Activated CD4-positive, alpha-beta T cell treated with anti-CD3 and anti-CD28 coated beads for 36 hours (primary cell): ENCODE data around the gene KIFC1. TPM values are rescaled to one million over a fixed set of nuclear protein-coding genes. Genes with fewer than 3 reads are reported as not detected.
"Not testable (repeated sequence)": the region's sequence is repeated elsewhere in the genome, so short reads cannot be mapped to it uniquely, and the experiment has no call there.

Source experiments
- ATAC-seq: fragments of 200-7000 bp; cut with Tn5 transposase; one replicate; pipeline ENCODE4 v1.10.0; 2021; ENCODE audit warnings: mild to moderate bottlenecking, moderate library complexity
- CTCF ChIA-PET: fragments of 350-600 bp; sonication (Branson Sonifier 250); formaldehyde crosslinking; loops from one replicate; lab custom pipeline; 2021; ENCODE audit warnings: antibody characterized with exemption; lab: Charles Lee
- POLR2A ChIA-PET: fragments of 350-600 bp; sonication (Branson Sonifier 250); formaldehyde crosslinking; loops from one replicate; lab custom pipeline; 2021; ENCODE audit warnings: antibody characterized with exemption, inconsistent platforms; lab: Charles Lee
- DNase-seq: peaks from one replicate; pipeline ENCODE4 v3.0.0-alpha.2; 2020
- H3K27ac Mint-ChIP-seq: one replicate; pipeline ENCODE4 v1.8.0; 2021; ENCODE audit warnings: mixed read lengths
- H3K27me3 Mint-ChIP-seq: one replicate; pipeline ENCODE4 v1.8.0; 2021; ENCODE audit warnings: mixed read lengths
- H3K36me3 Mint-ChIP-seq: one replicate; pipeline ENCODE4 v1.8.0; 2021; ENCODE audit warnings: low read depth, mixed read lengths
- H3K4me1 Mint-ChIP-seq: one replicate; pipeline ENCODE4 v1.8.0; 2021; ENCODE audit warnings: mixed read lengths
- H3K4me3 Mint-ChIP-seq: one replicate; pipeline ENCODE4 v1.8.0; 2021; ENCODE audit warnings: mild to moderate bottlenecking, moderate library complexity, mixed read lengths
- H3K9me3 Mint-ChIP-seq: one replicate; pipeline ENCODE4 v1.8.0; 2021; ENCODE audit warnings: low read depth, mixed read lengths
- intact Hi-C, 2 experiments: fragments of 100-400 bp; cut with DNase I in 1 of 2; cut with micrococcal nuclease in 1 of 2; formaldehyde crosslinking; loops; one replicate each; pipeline versions ENCODE4 v1.14.2 to v1.15.1; 2022 to 2024; cut with DNase I, micrococcal nuclease
- total RNA-seq, 2 experiments: library from RNA; stranded (reverse); gene quantifications; one replicate each; pipeline ENCODE4 v1.2.3, GENCODE V29; 2021

Gene KIFC1, protein sequence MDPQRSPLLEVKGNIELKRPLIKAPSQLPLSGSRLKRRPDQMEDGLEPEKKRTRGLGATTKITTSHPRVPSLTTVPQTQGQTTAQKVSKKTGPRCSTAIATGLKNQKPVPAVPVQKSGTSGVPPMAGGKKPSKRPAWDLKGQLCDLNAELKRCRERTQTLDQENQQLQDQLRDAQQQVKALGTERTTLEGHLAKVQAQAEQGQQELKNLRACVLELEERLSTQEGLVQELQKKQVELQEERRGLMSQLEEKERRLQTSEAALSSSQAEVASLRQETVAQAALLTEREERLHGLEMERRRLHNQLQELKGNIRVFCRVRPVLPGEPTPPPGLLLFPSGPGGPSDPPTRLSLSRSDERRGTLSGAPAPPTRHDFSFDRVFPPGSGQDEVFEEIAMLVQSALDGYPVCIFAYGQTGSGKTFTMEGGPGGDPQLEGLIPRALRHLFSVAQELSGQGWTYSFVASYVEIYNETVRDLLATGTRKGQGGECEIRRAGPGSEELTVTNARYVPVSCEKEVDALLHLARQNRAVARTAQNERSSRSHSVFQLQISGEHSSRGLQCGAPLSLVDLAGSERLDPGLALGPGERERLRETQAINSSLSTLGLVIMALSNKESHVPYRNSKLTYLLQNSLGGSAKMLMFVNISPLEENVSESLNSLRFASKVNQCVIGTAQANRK
- 10 to 100 TPM; 86.0 to 89.3 TPM for total RNA-seq

DNA sequence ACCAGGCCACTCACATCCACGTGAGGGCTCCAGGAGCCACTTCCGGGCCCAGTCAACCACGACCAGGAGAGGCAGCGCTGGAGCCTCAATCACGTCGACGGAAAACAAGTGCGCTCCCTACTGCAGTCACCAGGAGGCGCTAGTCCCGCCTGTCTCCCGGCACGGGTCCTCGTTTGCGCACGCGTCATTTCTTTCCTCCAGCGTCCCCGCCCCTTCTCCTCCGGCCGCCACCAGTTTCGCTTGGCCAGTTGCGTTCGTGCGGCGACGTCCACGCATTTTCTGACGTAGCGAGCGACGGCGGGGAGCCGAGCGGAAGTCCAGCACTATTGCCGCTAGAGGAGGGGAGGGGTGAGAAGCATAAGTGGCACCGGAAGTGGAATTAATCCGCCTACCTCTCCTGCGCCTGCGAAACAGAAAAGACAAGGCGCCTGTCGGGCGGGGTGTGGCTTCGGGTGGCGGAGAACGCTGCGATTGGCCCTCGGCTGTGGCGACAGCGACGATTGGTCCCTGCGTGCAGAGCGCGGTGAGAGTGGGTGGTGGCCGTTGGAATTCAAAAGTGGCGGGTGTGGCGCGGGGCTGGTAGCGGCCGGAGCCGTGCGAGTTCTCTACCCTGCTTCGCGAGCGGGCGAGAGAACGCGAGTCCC is at the start of gene KIFC1:
TSS of gene KIFC1 (plus strand) at position 546 of the 644 bp plus-strand sequence. CDS start 163 bp downstream, outside the sequence.
- ChIA-PET CTCF (interaction anchor here (0.7 to 2.0 kb wide), 13 partner anchors 9 to 408 kb away, joined by 3 to 11 read pairs (median 3); partner anchors contain the start of genes CUTA, RPS18 and VPS52), POLR2A (interaction anchor here (0.6 to 1.4 kb wide), 12 partner anchors 14 to 1280 kb away, joined by 3 to 7 read pairs (median 4); partner anchors contain the start of genes B3GALT4 and PHF1)
- Mint-ChIP-seq H3K27ac (peak within 1 kb of the TSS; percentile 96), H3K4me3 (peak within 1 kb of the TSS; percentile 88), H3K36me3 (peaks cover 31% of the 10 kb centered on the region), H3K9me3 (no peaks in the 10 kb centered on the region), H3K27me3 (no peaks in the 10 kb centered on the region), H3K4me1 (peaks cover 37% of the 10 kb centered on the region)
- DNase-seq (peak; percentile 100), ATAC-seq (peak; percentile 90)
- intact Hi-C loops: loop anchor here (1.0 to 5.0 kb wide), 21 partner anchors 19 to 846 kb away; partner anchors contain the start of genes CUTA (in 2 of the 2), PFDN6 (in 2 of the 2), TAPBP (in 2 of the 2) and WDR46 (in 2 of the 2)

DNA sequence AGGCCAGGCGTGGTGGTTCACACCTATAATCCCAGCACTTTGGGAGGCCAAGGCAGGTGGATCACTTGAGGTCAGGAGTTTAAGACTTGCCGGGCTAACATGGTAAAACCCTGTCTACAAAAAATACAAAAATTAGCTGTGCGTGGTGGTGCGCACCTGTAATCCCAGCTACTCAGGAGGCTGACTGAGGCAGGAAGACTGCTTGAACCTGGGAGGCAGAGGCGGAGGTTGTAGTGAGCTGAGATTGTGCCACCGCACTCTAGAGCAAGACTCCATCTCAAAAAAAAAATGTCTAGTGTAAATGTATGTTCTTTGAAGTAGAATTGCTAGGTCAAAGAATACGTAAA is 48.0 kb upstream of the KIFC1 start:
- POLR2A ChIA-PET: interaction anchor here (0.6 to 0.8 kb wide), 3 partner anchors 8 to 205 kb away, joined by 3 to 5 read pairs (median 3); no protein-coding TSS in a partner anchor
- Mint-ChIP-seq H3K4me1 (peaks cover 21% of the 10 kb centered on the region), H3K4me3 (peak overlapping the region; percentile 27), H3K27ac (peak overlapping the region; percentile 78)
- CTCF ChIA-PET: interaction anchor here (0.6 to 2.4 kb wide), 8 partner anchors 9 to 1078 kb away, joined by 3 to 8 read pairs (median 4); partner anchors contain the start of gene ZBTB22
- H3K36me3 Mint-ChIP-seq, H3K27me3 Mint-ChIP-seq, intact Hi-C loops, H3K9me3 Mint-ChIP-seq, DNase-seq: not testable (repeated sequence)
- ATAC-seq: peak; percentile 14

DNA sequence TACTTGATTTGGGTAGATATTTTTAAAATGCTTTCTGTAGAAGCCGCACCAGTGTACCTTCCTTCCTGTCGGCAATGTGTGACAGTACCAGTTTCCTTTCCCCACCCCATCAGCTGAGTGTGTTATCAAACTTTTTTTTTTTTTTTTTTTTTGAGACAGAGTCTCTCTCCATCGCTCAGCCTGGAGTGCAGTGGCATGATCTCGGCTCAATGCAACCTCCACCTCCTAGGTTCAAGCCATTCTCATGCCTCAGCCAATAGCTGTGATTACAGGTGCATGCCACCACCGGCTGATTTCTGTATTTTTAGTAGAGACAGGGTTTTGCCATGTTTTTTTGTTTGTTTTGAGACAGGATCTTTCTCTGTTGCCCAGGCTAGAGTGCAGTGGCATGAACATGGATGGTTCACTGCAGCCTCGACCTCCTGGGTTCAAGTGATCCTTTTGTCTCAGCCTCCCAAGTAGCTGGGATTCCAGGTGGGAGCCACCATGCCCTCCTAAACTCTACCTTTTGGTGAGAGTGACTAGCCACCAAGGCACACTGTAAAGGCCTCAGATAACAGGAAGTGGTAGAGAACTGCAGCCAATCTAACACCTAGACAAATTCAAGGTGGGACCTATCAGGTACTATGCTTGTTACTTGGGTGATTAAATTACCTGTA is 47.5 kb upstream of the KIFC1 start:
- Mint-ChIP-seq H3K27ac (peak overlapping the region; percentile 78), H3K9me3 (no peaks in the 10 kb centered on the region), H3K4me1 (peaks cover 21% of the 10 kb centered on the region), H3K4me3 (peak overlapping the region; percentile 27), H3K27me3 (no peaks in the 10 kb centered on the region), H3K36me3 (no peaks in the 10 kb centered on the region)
- ChIA-PET CTCF (interaction anchor here (0.6 to 2.5 kb wide), 16 partner anchors 9 to 1719 kb away, joined by 3 to 13 read pairs (median 4); partner anchors contain the start of gene ZBTB22), POLR2A (interaction anchor here (0.7 to 0.8 kb wide), 3 partner anchors 8 to 29 kb away, joined by 3 to 6 read pairs (median 5); no protein-coding TSS in a partner anchor)
- intact Hi-C loops: loop anchor here (2.0 kb wide), 2 partner anchors 67 to 71 kb away; partner anchors contain the start of genes B3GALT4 (in 1 of the 2) and RPS18 (in 1 of the 2)
- DNase-seq (peak; percentile 57), ATAC-seq (peak; percentile 78)

DNA sequence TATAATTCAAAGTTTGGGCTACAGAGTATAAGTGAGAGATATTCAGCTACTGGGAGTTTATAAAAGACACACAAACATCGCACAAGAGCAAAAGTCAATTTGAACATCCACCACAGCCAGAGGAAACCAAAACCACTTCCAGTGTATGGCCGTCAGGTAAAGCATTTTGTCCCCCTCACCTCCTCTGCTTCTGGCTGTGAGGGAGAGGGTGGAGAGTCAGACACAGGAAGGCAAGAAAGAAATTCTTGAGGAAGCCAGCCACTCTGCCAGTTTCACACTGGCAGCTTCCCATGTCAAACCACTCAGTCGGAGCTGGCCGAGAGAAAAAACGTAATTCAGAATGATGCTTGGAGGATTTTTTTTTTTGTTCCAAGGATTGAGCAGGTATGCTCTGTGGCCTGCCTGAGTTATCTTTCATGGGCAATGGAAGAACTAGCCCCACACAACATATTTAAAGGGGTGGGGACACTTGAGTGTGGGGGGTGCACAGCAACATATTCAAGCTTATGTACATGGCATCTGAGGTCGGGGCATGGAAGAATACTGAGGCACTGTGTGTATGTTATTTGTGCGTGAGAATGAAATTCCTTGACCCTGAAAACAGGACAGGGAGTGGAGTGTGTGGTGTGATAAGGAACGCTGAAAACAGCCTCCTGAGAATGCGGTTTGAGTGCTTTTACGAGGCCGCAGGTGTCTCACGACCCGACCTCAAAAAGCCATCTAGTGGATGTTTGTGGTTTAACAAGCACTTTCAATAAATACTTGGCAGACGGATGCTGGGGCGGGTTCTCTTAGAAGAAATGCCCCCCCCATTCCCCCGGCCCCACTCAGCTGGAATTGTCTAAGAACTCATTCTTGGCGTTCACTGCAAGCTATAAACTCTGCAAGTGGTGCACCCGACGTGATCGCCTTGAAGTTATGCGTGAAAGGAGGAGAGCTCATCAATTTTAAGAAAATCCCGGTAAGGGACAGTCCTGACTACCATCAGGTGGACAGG is 46.6 kb upstream of the KIFC1 start:
- no peaks in the 10 kb centered on the region for H3K36me3 Mint-ChIP-seq
- peak overlapping the region; percentile 78 for H3K27ac Mint-ChIP-seq
- peaks cover 21% of the 10 kb centered on the region for H3K4me1 Mint-ChIP-seq
- ChIA-PET CTCF (interaction anchor here (0.6 to 2.5 kb wide), 16 partner anchors 11 to 203 kb away, joined by 3 to 13 read pairs (median 4); partner anchors contain the start of gene ZBTB22), POLR2A (interaction anchor here (0.7 to 0.8 kb wide), 2 partner anchors 20 to 33 kb away, joined by 6 to 9 read pairs; no protein-coding TSS in a partner anchor)
- H3K4me3 Mint-ChIP-seq: peak overlapping the region; percentile 56
- DNase-seq (peak; percentile 79), ATAC-seq (peak; percentile 54)
- H3K27me3 Mint-ChIP-seq: no peaks in the 10 kb centered on the region
- H3K9me3 Mint-ChIP-seq: no peaks in the 10 kb centered on the region
- intact Hi-C loops: loop anchor here (1.0 to 2.0 kb wide), 5 partner anchors 22 to 110 kb away; partner anchors contain the start of genes B3GALT4 (in 1 of the 2), KIFC1 (in 1 of the 2) and RPS18 (in 1 of the 2)

DNA sequence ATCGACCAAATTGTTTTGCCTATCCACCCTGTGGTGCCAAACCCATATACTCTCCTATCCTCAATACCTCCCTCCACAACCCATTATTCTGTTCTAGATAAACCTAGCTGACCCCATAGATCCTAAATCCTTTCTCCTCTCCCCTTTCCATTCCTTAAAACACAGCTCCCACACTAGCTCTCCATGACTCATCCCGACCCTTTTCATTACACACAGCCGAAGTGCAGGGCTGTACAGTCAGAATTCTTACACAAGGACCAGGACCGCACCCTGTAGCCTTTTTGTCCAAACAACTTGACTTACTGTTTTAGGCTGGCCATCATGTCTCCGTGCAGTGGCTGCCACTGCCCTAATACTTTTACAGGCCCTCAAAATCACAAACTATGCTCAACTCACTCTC is 44.7 kb upstream of the KIFC1 start:
- DNase-seq, H3K9me3 Mint-ChIP-seq, ATAC-seq, intact Hi-C loops, H3K36me3 Mint-ChIP-seq, H3K27ac Mint-ChIP-seq, H3K27me3 Mint-ChIP-seq, POLR2A ChIA-PET, H3K4me3 Mint-ChIP-seq, CTCF ChIA-PET: not testable (repeated sequence)
- peaks cover 21% of the 10 kb centered on the region for H3K4me1 Mint-ChIP-seq

DNA sequence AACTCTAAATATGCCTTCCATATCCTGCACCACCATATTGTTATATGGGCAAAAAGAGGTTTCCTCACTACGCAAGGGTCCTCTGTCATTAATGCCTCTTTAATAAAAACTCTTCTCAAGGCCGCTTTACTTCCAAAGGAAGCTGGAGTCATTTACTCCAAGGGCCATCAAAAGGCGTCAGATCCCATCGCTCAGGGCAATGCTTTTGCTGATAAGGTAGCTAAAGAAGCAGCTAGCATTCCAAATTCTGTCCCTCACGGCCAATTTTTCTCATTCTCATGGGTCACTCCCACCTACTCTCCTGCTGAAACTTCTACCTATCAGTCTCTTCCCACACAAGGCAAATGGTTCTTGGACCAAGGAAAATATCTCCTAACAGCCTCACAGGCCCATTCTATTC is 43.8 kb upstream of the KIFC1 start:
- Mint-ChIP-seq H3K4me1 (peaks cover 21% of the 10 kb centered on the region), H3K27me3 (no peaks in the 10 kb centered on the region), H3K27ac (no peak overlapping the region), H3K4me3 (no peak overlapping the region), H3K9me3 (no peaks in the 10 kb centered on the region), H3K36me3 (no peaks in the 10 kb centered on the region)
- ChIA-PET CTCF (no interaction called here), POLR2A (no interaction called here)
- intact Hi-C loops: no loop called here
- DNase-seq (no peak), ATAC-seq (no peak)

DNA sequence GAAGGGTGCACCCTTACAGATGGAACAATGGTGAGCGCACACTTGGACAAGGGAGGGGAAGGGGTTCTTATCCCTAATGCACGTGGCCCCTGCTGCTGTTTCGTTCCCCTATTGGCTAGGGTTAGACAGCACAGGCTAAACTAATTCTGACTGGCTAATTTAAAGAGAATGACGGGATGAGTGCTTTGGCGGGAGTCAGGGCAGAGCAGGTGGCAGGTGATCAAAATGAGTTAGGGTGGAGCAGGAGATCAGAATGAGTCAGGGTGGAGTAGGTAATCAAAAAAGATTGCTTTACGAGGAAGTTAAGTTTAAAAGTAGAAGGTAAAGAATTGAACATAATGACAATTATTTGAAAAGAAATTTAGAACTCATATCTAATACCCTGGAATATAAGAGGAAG is 35.8 kb upstream of the KIFC1 start:
- CTCF ChIA-PET, ATAC-seq, H3K4me1 Mint-ChIP-seq, H3K4me3 Mint-ChIP-seq, POLR2A ChIA-PET, H3K27me3 Mint-ChIP-seq, DNase-seq, H3K27ac Mint-ChIP-seq, intact Hi-C loops, H3K9me3 Mint-ChIP-seq, H3K36me3 Mint-ChIP-seq: not testable (repeated sequence)

DNA sequence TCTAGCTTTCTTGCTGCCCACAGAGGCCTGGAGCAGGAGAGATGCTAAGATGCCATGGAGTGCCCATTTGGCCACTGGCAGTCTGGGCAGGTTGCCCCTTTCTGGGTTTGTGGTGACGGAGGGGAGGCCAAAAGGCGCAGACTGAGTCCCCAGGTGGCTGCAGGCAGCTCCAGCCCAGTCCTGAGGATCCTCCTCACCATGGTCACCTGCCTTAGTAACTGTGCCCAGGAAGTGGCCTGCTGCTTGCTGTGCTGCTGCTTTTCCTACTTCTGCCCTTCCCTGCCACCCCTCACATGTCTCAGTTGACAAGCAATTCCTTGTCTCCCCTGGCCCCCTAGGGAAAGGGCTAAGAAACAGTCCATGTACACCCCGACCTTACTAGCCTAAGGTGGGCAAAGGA is 35.3 kb upstream of the KIFC1 start:
- POLR2A ChIA-PET: no interaction called here
- ATAC-seq: no peak
- no peak overlapping the region for H3K4me3 Mint-ChIP-seq

DNA sequence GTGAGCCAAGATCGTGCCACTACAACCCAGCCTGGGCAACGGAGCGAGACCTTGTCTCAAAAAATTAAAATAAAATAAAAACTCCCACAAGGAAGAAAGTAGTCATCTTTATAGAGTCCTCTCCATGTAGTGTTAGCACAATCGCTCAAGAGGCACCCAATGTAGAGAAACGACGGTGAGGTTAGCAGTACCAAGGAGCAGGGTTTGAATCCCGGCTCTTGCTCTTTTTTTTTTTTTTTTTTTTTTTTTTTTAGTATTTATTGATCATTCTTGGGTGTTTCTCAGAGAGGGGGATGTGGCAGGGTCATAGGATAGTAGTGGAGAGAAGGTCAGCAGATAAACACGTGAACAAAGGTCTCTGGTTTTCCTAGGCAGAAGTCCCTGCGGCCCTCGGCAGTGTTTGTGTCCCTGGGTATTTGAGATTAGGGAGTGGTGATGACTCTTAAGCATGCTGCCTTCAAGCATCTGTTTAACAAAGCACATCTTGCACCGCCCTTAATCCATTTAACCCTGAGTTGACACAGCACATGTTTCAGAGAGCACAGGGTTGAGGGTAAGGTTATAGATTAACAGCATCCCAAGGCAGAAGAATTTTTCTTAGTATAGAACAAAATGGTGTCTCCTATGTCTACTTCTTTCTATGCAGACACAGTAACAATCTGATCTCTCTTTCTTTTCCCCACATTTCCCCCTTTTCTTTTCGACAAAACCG is 34.3 kb upstream of the KIFC1 start:
- ATAC-seq, H3K4me1 Mint-ChIP-seq, H3K4me3 Mint-ChIP-seq, H3K27ac Mint-ChIP-seq, H3K27me3 Mint-ChIP-seq, CTCF ChIA-PET, DNase-seq, H3K36me3 Mint-ChIP-seq, POLR2A ChIA-PET, H3K9me3 Mint-ChIP-seq, intact Hi-C loops: not testable (repeated sequence)

More for the DNA sequence above, 35.3 kb upstream of the KIFC1 start:
- no peaks in the 10 kb centered on the region for H3K4me1 Mint-ChIP-seq
- intact Hi-C loops: no loop called here
- H3K9me3 Mint-ChIP-seq: no peaks in the 10 kb centered on the region
- no peak overlapping the region for H3K27ac Mint-ChIP-seq
- no peak for DNase-seq
- H3K36me3 Mint-ChIP-seq: no peaks in the 10 kb centered on the region
- CTCF ChIA-PET: no interaction called here
- no peaks in the 10 kb centered on the region for H3K27me3 Mint-ChIP-seq
